ENCODE results near the gene OSER1. TPM values are rescaled to one million over a fixed set of nuclear protein-coding genes. Genes with fewer than 3 reads are reported as not detected.

Gene OSER1
- total and polyA plus RNA-seq, 2 of the 8 experiments (the other 6 are each of a cell fraction or from before 2014, with no cell fraction given) = 24.5 to 31.8 TPM

DNA sequence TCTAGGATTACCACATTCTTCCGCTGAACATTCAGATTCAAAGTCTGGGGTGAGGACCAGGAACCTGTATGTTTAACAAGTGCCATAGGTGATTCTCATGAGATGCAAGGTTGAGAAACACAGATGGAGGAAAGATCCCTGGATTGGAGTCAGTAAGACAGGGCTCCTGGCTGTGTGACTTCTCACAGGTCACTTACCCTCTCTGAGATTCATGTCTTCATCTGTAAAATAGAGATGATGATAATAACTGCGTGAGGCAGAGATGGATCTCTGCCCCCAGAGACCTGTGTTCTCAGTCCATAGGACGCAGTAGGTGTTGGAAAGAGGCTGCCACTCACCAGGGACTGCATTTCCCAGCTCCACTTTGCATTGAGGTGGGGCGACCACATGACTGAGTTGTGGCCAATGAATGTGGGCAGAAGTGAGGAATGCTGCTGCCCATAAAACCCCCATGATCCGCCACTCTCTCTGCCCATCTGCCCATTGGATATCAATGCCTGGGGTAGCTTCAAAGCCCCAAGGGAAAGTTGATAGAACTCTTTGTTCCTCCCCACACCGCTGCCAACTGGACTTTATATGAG is 23.0 kb upstream of the OSER1 start:
- H3K4me2 ChIP-seq (ENCODE audit: insufficient read depth in 1 of 2, low read depth in 2 of 2, low read length in 2 of 2) = no peak overlapping the region
- H3K23ac ChIP-seq (ENCODE audit: insufficient read length) = no peak overlapping the region
- H2BK15ac ChIP-seq (ENCODE audit: low read length) = no peak overlapping the region
- no peaks in the 10 kb centered on the region for H3K79me1 ChIP-seq (ENCODE audit: low read depth, low read length)
- H3K27me3 ChIP-seq (replicated peaks in 1 of 4; ENCODE audit: control insufficient read depth in 3 of 4, extremely low read depth in 1 of 4, insufficient read depth in 3 of 4, low read length in 3 of 4) = no peaks in the 10 kb centered on the region
- no peak overlapping the region for H2AK5ac ChIP-seq (ENCODE audit: low read depth, low read length)
- TF ChIP-seq KDM1A (IDR thresholded peaks at IDR 0.05; ENCODE audit: borderline replicate concordance, low read length) (peak; percentile 30; the same call in 1 of the 2 replicates), EZH2 (IDR thresholded peaks at IDR 0.05; ENCODE audit: low read depth, low read length, severe bottlenecking) (no peak)
- no peak overlapping the region for H4K5ac ChIP-seq (ENCODE audit: insufficient read length, low read depth, low read length)
- POLR2A ChIA-PET (ENCODE audit: partially characterized antibody) = interaction anchor here (2.0 to 2.1 kb wide), 2 partner anchors 14 to 77 kb away, joined by 4 to 9 read pairs; partner anchors contain the start of genes FITM2 and GDAP1L1
- CTCF ChIA-PET (ENCODE audit: partially characterized antibody) = interaction anchor here (1.0 to 4.0 kb wide), 7 partner anchors 10 to 149 kb away, joined by 3 to 26 read pairs (median 4); partner anchors contain the start of gene GDAP1L1
- H2BK12ac ChIP-seq (ENCODE audit: low read depth, low read length) = peak overlapping the region; percentile 7; the same call in 1 of the 2 replicates
- DNase-seq (ENCODE audit: low read depth in 1 of 2, low spot score in 2 of 2) (no peak), FAIRE-seq (no peak)
- no peak overlapping the region for H2BK5ac ChIP-seq (ENCODE audit: low read depth, low read length)
- no peak overlapping the region for H2BK120ac ChIP-seq (replicated peaks; ENCODE audit: low read depth, low read length)
- no peak overlapping the region for H3K9ac ChIP-seq (replicated peaks in 1 of 4; ENCODE audit: extremely low read depth in 1 of 4, low read depth in 3 of 4, low read length in 3 of 4)
- H4K20me1 ChIP-seq (replicated peaks in 1 of 2; ENCODE audit: control insufficient read depth in 1 of 2, insufficient read depth in 2 of 2, low read length in 2 of 2) = no peaks in the 10 kb centered on the region
- H3K23me2 ChIP-seq (ENCODE audit: low read depth, low read length) = no peaks in the 10 kb centered on the region
- H3K79me2 ChIP-seq (ENCODE audit: control insufficient read depth in 1 of 2, insufficient read depth in 2 of 2, low read length in 2 of 2) = no peaks in the 10 kb centered on the region
- H3K27ac ChIP-seq (ENCODE audit: low read depth, low read length) = no peak overlapping the region
- H4K8ac ChIP-seq (ENCODE audit: extremely low read depth, insufficient read depth, low read length) = no peak overlapping the region
- no peak overlapping the region for H3K18ac ChIP-seq (ENCODE audit: extremely low read depth, low read length)
- no peak overlapping the region for H3K14ac ChIP-seq (ENCODE audit: insufficient read length)
- no peak overlapping the region for H2AFZ ChIP-seq (ENCODE audit: low read length)
- no peak overlapping the region for H4K91ac ChIP-seq (replicated peaks; ENCODE audit: insufficient read length, low read length)
- WGBS, 2 experiments (ENCODE audit: extremely low coverage in 1 of 2, insufficient coverage in 1 of 2, insufficient read length in 1 of 2, insufficient replicate concordance in 2 of 2, low coverage in 1 of 2, low lambda C conversion rate in 2 of 2, missing lambda C conversion rate in 1 of 2) = 89% methylated on average over 6 of the region's 6 CpGs; no CpG with 5 or more reads in 1 of the 2 experiments
- H3K4me1 ChIP-seq (replicated peaks in 1 of 4; ENCODE audit: control insufficient read depth in 3 of 4, insufficient read depth in 4 of 4, low read length in 3 of 4) = peaks cover 0 to 6% (median 0%) of the 10 kb centered on the region in 4 experiments; a peak in 4 of 7 replicates
- peaks cover 0 to under 1% of the 10 kb centered on the region in 2 experiments; a peak in 1 of 4 replicates for H3K9me3 ChIP-seq (ENCODE audit: insufficient read depth in 2 of 2, low read depth in 1 of 2, low read length in 1 of 2)
- H3K4me3 ChIP-seq (ENCODE audit: extremely low read depth in 1 of 4, insufficient read depth in 2 of 4, low read depth in 3 of 4, low read length in 4 of 4) = no peak overlapping the region
- no peak overlapping the region for H2BK20ac ChIP-seq (ENCODE audit: low read length)
- H3K36me3 ChIP-seq (ENCODE audit: control insufficient read depth in 2 of 4, insufficient read depth in 4 of 4, low read length in 3 of 4) = no peaks in the 10 kb centered on the region
- H3K56ac ChIP-seq (replicated peaks; ENCODE audit: insufficient read length, low read depth, low read length) = no peak overlapping the region
- H3K4ac ChIP-seq (replicated peaks; ENCODE audit: insufficient read length, low read depth, low read length) = no peak overlapping the region
